ENCODE measurements around the gene DIAPH2.

DIAPH2 gene

DNA sequence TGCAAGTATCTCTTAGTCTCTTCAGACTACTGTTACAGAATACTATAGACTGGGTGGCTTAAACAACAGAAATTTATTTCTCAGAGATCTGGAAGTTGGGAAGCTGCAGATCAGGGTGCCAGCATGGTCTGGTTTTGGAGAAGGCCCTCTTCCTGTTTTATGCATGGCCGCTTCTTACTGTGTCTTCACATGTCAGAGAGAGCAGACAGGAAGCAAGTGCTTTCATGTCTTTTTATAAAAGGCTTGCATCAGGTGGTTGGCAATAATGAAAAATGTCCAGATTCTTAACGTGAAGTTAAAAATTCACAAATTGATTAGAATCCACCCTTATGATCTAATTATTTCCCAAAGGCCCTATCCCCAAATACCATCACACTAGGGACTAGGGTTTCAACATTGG is 484.0 kb downstream of the DIAPH2 start:
- no peak for DNase-seq
- Histone ChIP-seq H3F3A (ENCODE audit: insufficient read depth, low read length) (no peaks in the 10 kb centered on the region), H2AFZ (ENCODE audit: low read length) (no peak overlapping the region), H4K20me1 (ENCODE audit: insufficient read depth, low read length) (no peaks in the 10 kb centered on the region), H3K9me2 (replicated peaks; ENCODE audit: insufficient read depth, low read length) (no peaks in the 10 kb centered on the region), H3K79me2 (ENCODE audit: low read length) (no peaks in the 10 kb centered on the region), H3K36me3 (replicated peaks; ENCODE audit: insufficient read depth, low read length) (no peaks in the 10 kb centered on the region), H3K27ac (ENCODE audit: low read length) (no peak overlapping the region), H3K9ac (ENCODE audit: low read length) (no peak overlapping the region), H3K4me1 (ENCODE audit: low read length) (no peaks in the 10 kb centered on the region), H3K4me3 (ENCODE audit: low read length) (no peak overlapping the region), H3K27me3 (replicated peaks; ENCODE audit: insufficient read depth, low read length) (no peaks in the 10 kb centered on the region), H3K4me2 (ENCODE audit: low read depth, low read length) (no peak overlapping the region), H3K9me3 (replicated peaks; ENCODE audit: insufficient read depth, low read length) (no peaks in the 10 kb centered on the region)
- TF ChIP-seq EZH2phosphoT487 (IDR thresholded peaks at IDR 0.05; ENCODE audit: low read length) = no peak
- TF ChIP-seq, protein P1, sequence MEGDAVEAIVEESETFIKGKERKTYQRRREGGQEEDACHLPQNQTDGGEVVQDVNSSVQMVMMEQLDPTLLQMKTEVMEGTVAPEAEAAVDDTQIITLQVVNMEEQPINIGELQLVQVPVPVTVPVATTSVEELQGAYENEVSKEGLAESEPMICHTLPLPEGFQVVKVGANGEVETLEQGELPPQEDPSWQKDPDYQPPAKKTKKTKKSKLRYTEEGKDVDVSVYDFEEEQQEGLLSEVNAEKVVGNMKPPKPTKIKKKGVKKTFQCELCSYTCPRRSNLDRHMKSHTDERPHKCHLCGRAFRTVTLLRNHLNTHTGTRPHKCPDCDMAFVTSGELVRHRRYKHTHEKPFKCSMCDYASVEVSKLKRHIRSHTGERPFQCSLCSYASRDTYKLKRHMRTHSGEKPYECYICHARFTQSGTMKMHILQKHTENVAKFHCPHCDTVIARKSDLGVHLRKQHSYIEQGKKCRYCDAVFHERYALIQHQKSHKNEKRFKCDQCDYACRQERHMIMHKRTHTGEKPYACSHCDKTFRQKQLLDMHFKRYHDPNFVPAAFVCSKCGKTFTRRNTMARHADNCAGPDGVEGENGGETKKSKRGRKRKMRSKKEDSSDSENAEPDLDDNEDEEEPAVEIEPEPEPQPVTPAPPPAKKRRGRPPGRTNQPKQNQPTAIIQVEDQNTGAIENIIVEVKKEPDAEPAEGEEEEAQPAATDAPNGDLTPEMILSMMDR (IDR thresholded peaks at IDR 0.05; ENCODE audit: low read length) = no peak
- TF ChIP-seq EZH2 (optimal IDR thresholded peaks at IDR 0.05; ENCODE audit: low read depth, low read length) = no peak

DNA sequence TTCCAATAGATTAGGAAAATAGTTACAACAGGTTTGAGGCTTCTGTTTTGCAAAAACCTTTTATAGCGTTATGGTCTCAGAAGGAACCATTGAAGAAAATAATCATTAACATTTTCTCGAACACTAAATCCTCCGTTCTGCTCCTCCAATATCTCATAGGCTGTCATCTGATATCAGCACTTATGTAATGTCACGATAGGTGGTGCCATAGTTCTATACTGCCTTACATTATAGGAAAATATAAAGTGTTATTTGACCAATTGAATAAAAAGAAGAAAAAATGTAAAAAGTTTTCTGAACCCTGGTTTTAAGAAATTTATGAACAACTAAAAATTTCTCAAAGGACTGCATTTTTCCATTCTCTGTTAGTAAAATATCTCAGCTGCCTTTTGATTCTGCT is 490.5 kb downstream of the DIAPH2 start:
- Histone ChIP-seq H3K27me3 (replicated peaks; ENCODE audit: insufficient read depth, low read length) (no peaks in the 10 kb centered on the region), H4K20me1 (ENCODE audit: insufficient read depth, low read length) (no peaks in the 10 kb centered on the region), H2AFZ (ENCODE audit: low read length) (no peak overlapping the region), H3K36me3 (replicated peaks; ENCODE audit: insufficient read depth, low read length) (no peaks in the 10 kb centered on the region), H3F3A (ENCODE audit: insufficient read depth, low read length) (no peaks in the 10 kb centered on the region), H3K4me1 (ENCODE audit: low read length) (no peaks in the 10 kb centered on the region), H3K4me2 (ENCODE audit: low read depth, low read length) (no peak overlapping the region), H3K9me2 (replicated peaks; ENCODE audit: insufficient read depth, low read length) (no peaks in the 10 kb centered on the region), H3K4me3 (ENCODE audit: low read length) (no peak overlapping the region), H3K9ac (ENCODE audit: low read length) (no peak overlapping the region), H3K27ac (ENCODE audit: low read length) (no peak overlapping the region), H3K9me3 (replicated peaks; ENCODE audit: insufficient read depth, low read length) (no peaks in the 10 kb centered on the region), H3K79me2 (ENCODE audit: low read length) (no peaks in the 10 kb centered on the region)
- no peak for DNase-seq
- no peak for TF ChIP-seq EZH2phosphoT487 (IDR thresholded peaks at IDR 0.05; ENCODE audit: low read length)
- TF ChIP-seq, protein P1 (IDR thresholded peaks at IDR 0.05; ENCODE audit: low read length) = no peak
- no peak for TF ChIP-seq EZH2 (optimal IDR thresholded peaks at IDR 0.05; ENCODE audit: low read depth, low read length)

DNA sequence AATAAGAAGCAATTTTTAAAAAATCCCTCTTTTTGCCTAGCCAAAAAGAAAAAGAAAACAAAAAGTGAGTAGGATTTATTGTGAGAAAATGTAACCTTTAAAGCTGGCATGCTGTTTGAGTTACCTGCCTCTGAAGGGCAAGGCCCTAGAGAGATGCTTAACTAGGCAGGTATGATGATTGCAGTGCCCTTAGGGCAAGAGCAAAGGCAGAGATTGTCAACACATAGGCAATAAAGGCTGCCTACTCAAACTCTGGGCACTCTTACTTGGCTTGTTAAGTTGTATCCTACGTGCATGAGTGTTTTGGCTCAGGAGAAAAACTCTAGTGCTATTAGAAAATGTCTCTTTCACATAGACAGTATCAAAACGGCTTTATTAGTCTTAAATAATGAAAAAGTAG is 505.0 kb downstream of the DIAPH2 start:
- no peaks in the 10 kb centered on the region for H4K20me1 ChIP-seq (ENCODE audit: insufficient read depth, low read length)
- H3K4me3 ChIP-seq (ENCODE audit: low read length) = no peak overlapping the region
- no peak overlapping the region for H3K9ac ChIP-seq (ENCODE audit: low read length)
- H3K4me2 ChIP-seq (ENCODE audit: low read depth, low read length) = no peak overlapping the region
- H3K4me1 ChIP-seq (ENCODE audit: low read length) = no peaks in the 10 kb centered on the region
- DNase-seq = no peak
- H3K9me3 ChIP-seq (replicated peaks; ENCODE audit: insufficient read depth, low read length) = no peaks in the 10 kb centered on the region
- no peaks in the 10 kb centered on the region for H3K79me2 ChIP-seq (ENCODE audit: low read length)
- H3K36me3 ChIP-seq (replicated peaks; ENCODE audit: insufficient read depth, low read length) = no peaks in the 10 kb centered on the region
- no peaks in the 10 kb centered on the region for H3F3A ChIP-seq (ENCODE audit: insufficient read depth, low read length)
- H3K27ac ChIP-seq (ENCODE audit: low read length) = no peak overlapping the region
- TF ChIP-seq EZH2phosphoT487 (IDR thresholded peaks at IDR 0.05; ENCODE audit: low read length) = no peak
- TF ChIP-seq, protein P1 (IDR thresholded peaks at IDR 0.05; ENCODE audit: low read length) = no peak
- TF ChIP-seq EZH2 (optimal IDR thresholded peaks at IDR 0.05; ENCODE audit: low read depth, low read length) = no peak
- no peak overlapping the region for H2AFZ ChIP-seq (ENCODE audit: low read length)
- H3K9me2 ChIP-seq (replicated peaks; ENCODE audit: insufficient read depth, low read length) = no peaks in the 10 kb centered on the region
- no peaks in the 10 kb centered on the region for H3K27me3 ChIP-seq (replicated peaks; ENCODE audit: insufficient read depth, low read length)
